SU-DHL-6 (cell line): ENCODE data around the gene DCHS2.

Experiments
- EZH2phosphoT487 ChIP-seq: fragments of 200-600 bp; sonication (generic), shearing (Covaris generic); conservative IDR thresholded peaks from 2 replicates; pipeline ENCODE4 v1.6.1; 2018; ENCODE audit warnings: mild to moderate bottlenecking, antibody characterized with exemption, low read length, moderate library complexity, mixed read lengths
- TF ChIP-seq, protein P1 (sequence below): fragments of 200-600 bp; sonication (generic); IDR thresholded peaks from one replicate; pipeline ENCODE4 v1.5.1; 2017; ENCODE audit warnings: antibody characterized with exemption, mild to moderate bottlenecking, low read length, moderate library complexity; ENCODE audit not compliant: insufficient read depth, poor library complexity, severe bottlenecking

DNA sequence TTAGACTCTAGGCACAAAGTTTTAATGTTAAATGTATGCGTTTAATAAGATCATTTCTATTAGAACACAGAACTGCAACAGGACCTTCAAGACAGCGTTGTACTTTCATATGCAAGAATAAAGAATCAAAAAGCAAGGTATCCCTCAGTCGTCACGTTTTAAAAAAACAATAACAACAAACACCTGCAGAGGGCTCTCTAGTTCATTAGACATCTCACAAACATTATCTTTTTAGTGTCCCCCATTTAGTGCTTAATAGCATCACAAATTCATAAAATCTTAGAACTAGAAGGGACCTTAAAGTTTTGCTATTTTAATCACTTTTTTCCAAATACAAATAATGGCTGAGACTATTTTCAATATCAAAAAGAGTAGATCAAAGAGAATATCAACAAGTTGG, 236.6 kb downstream of the DCHS2 start:
- TF ChIP-seq, protein P1, sequence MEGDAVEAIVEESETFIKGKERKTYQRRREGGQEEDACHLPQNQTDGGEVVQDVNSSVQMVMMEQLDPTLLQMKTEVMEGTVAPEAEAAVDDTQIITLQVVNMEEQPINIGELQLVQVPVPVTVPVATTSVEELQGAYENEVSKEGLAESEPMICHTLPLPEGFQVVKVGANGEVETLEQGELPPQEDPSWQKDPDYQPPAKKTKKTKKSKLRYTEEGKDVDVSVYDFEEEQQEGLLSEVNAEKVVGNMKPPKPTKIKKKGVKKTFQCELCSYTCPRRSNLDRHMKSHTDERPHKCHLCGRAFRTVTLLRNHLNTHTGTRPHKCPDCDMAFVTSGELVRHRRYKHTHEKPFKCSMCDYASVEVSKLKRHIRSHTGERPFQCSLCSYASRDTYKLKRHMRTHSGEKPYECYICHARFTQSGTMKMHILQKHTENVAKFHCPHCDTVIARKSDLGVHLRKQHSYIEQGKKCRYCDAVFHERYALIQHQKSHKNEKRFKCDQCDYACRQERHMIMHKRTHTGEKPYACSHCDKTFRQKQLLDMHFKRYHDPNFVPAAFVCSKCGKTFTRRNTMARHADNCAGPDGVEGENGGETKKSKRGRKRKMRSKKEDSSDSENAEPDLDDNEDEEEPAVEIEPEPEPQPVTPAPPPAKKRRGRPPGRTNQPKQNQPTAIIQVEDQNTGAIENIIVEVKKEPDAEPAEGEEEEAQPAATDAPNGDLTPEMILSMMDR, result no peak
- no peak for TF ChIP-seq EZH2phosphoT487
